GOT3 (cell line): ENCODE data around the gene FAM78B.

ENCODE experiments used
- DNase-seq: peaks from one replicate; lab custom pipeline; 2025; ENCODE audit warnings: mixed read lengths; lab: John Stamatoyannopoulos, UW

FAM78B gene

DNA sequence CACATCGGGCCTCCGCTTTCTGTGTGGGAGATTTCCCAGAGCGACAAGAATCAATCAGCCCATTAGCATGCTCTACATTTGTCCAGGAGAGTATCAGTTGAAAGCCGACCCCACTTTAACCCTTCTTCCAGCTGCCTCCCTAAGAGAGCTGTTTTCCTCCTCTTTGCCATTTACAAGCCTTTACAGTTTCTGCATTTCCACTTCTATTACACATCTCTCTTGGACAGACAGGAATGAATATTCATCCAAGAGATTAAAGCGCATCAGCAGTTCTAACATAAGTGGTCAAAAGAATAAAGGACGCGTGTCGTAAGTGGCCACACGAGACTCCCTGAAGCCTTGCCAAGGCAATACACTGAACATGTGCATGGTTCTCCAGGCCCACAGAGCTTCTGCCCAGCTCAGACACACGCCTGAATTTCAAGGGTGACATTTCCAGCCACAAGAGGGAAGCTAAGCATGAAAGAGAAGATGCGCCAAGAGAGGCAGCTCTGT lies 47.3 kb downstream of the FAM78B start:
- DNase-seq, result no peak

DNA sequence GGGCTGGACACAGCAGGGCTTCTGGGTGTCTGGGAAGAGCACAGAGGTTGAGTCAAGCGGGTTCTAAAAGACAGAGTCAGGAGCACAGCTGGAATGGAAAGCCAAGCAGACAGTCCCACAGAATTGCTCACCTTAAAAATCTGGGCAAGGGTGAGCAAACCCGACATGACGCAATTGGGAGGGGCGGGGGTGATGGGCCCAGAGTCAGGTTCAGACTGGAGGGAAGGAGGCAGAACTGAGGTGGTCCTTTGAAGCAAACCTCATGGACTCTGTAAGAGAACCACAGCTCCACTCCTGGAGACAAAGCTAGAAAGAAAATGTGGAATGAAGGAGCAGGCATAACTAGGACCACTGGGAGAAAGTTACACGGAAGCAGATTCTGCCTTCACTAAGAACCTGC lies 49.0 kb downstream of the FAM78B start:
- DNase-seq, result no peak

- no peak for DNase-seq
Observed at GRCh38 chr1:166116026-166116425, 50.8 kb downstream of the FAM78B start.

DNA sequence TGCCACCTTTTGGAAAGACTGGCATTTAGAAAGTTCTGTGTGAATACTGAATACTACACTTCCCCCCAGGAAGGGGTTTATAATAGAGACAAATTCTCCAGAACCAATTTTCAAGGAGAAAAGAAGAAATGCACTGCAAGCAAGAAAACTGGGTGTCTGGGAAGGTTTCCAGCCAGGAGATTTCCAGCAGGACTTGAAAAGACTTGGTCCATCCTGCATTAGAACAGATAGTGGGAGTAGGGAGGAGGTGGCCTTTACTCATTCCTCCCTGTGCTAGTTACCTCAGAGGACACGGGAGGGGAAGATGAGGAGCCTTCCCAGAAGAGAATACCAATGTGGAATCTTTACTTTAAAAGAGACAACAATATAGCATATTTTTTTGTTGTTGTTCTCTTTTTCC lies 52.4 kb downstream of the FAM78B start:
- no peak for DNase-seq

- DNase-seq, result no peak
Observed at GRCh38 chr1:166113630-166114029, 53.2 kb downstream of the FAM78B start.

DNA sequence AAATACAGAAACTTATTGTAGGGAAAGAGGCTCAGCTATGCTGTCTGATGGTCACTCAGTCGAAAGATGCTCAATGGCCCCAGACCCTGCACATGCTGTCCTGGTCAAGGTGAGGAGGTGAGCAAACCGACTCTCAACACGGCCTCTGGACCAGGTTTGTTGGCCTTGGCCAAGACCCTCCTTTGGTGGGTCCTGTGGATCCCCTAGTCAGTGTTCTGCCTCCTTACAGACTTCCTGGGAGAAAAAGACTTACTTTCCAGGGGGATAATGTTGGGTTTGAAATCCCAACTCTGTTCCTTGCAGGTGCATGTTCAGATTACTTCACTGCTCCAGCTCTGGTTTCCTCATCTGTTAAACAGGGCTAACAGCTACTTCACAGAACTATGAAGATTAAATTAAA lies 53.8 kb downstream of the FAM78B start:
- DNase-seq, result no peak

DNA sequence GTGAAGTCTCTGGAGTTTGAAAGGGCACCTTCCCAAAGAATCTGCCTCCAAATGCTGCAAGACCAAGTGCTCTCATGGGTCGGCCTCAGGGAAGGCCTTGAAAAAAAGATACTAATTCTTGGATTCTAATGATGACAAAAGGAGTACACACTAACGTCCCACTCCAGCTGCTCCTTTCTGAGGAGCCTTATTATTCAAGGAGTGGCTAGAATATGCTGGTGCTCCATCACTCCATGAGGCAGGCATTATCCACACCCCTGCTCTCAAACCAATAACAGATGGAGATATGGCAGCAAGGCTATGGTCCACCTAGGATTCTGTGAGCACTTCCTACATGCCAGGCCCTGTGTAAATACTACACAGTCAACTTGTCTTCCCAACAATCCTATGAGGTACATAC lies 54.4 kb downstream of the FAM78B start:
- DNase-seq, result no peak

- DNase-seq, result no peak
Observed at GRCh38 chr1:166111430-166111829, 55.4 kb downstream of the FAM78B start.

DNA sequence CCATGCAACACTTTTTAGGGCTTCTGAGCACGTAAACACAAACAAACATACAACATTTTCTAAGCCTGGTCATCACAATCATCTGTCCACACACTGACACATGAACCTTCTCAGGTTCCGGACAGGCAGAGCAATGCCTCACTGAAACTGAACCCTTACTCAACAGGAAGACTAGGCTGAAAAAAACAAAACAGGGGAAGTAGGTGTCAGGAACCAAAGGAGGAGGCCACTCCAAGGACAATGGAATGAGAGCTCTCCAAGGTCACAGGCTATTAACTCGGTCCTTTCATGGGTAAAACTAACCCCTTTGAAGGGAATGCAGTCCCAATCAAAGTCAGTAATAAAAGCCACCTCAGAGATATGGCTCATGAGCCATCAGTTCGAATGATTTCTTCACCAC lies 76.6 kb downstream of the FAM78B start:
- DNase-seq, result no peak

DNA sequence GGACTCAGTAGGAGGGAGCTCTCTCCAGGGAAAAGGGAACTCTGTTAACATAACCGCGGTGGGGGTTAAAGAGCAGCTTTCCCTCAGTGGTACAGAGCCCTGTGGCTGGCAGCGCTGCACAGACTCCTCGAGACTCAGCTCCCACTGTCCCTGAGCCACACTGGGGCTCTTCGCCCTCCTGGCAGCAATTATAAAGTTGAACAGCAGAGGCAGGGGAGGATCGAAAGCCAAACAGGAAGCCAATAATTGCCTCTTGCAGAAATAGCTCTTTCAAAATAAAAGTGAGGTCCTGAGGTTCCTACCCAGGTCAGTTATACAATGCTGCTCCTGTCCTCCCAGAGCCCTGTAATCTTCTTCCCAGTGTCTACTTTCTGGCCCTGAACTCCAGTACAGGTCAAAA lies 77.0 kb downstream of the FAM78B start:
- DNase-seq, result no peak

- no peak for DNase-seq
Observed at GRCh38 chr1:166088572-166088955, 78.2 kb downstream of the FAM78B start.

- DNase-seq, result no peak
Observed at GRCh38 chr1:166087734-166088571, 78.8 kb downstream of the FAM78B start.

GRCh38 chr1:166086113-166086883 lies 80.5 kb downstream of the FAM78B start:
- no peak for DNase-seq

- no peak for DNase-seq
Observed at GRCh38 chr1:166084613-166085012, 82.2 kb downstream of the FAM78B start.

DNA sequence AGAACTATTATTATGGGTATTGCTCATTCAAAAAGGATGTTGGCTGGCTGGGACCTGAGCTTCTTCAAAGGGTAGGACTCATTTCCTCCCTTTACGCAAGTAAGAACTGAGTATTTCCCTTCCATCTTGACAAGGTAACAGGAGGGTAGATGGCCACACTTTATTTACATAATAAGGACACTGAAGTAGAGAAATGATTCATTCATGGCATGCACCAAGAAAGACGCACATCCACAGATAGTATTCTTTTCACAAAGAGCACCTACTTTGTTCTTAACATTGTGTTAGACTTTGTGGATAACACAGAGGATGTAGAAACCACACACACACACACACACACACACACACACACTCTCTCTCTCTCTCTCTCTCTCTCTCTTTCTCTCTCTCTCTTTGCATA lies 82.9 kb downstream of the FAM78B start:
- no peak for DNase-seq

- no peak for DNase-seq
Observed at GRCh38 chr1:166082601-166083000, 84.2 kb downstream of the FAM78B start.

DNA sequence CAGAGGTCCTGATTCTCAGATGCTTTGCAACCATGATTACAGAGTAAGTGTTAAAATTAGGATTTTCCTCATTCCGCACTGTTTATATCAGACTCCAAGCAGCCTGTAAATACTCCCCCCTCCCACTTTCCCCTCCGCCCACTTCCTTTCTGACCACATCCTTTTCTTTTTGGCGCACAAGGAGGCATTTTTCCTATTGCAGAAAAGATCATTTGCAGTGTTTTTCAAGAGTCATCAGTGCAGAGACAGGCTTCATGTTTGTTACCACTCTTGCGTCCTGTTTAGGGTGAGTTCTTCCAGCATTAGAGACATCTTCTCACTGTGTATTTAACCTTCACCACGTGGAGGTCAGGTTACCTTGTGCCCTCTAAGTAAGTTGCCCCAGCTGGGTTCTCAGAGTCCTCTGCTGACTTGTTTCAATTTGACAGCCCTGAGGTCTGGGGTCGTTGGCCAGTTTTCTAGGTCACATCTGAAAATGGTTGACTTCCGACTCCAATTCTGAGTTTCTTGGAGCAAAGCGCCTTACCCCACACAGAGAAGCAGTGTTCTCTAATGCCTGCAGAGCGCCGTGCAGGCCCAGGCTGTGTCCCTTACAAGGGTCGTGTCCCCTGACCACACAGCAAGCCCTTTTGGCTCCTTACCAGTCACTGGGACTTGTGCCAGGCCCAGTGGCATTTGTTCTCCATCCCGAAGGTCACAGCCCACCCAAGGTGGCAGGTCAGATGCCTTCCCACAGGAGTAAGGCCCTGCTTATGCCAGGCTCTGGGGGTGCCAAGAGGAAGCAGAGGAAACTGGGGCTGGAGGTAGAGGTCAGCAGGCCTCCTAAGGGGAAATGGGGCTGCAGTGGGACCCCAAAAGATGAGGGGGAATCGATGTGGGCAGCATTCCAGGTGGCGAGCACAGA lies 85.6 kb downstream of the FAM78B start:
- no peak for DNase-seq

GRCh38 chr1:166080277-166080966 lies 86.4 kb downstream of the FAM78B start:
- DNase-seq, result no peak

GRCh38 chr1:166079276-166079675 lies 87.5 kb downstream of the FAM78B start:
- DNase-seq, result no peak

- DNase-seq, result no peak
Observed at GRCh38 chr1:166073489-166073888, 93.3 kb downstream of the FAM78B start.

DNA sequence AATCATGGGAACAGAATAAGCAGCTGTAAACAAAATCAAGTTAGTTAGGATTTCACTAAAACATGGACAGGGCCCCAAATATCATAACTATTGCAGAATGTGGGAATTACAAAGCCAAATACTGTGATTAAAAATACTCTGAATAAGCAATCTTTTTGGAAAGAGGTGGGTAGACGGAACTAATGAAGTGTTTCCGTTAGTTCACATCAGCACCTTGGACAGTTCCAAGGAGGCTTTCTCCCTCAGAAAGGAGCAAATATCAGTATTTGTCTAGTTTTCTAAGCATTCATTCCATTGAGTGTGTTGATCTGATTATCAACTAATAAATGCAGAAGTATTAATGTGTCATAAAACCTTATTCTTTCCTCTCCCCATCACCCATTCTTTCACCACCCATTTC lies 97.4 kb downstream of the FAM78B start:
- DNase-seq, result no peak

GRCh38 chr1:166066107-166066506 lies 100.7 kb downstream of the FAM78B start:
- DNase-seq, result no peak
